GM12874 (cell line): ENCODE data around the gene SLC19A1.

Experiments
- TF ChIP-seq, protein P1 (sequence below): IDR thresholded peaks from 2 replicates; pipeline ENCODE4 v1.5.1; 2011; ENCODE audit warnings: low read depth, mild to moderate bottlenecking, control low read depth, low read length, moderate library complexity; ENCODE audit not compliant: insufficient read depth

The SLC19A1 gene

DNA sequence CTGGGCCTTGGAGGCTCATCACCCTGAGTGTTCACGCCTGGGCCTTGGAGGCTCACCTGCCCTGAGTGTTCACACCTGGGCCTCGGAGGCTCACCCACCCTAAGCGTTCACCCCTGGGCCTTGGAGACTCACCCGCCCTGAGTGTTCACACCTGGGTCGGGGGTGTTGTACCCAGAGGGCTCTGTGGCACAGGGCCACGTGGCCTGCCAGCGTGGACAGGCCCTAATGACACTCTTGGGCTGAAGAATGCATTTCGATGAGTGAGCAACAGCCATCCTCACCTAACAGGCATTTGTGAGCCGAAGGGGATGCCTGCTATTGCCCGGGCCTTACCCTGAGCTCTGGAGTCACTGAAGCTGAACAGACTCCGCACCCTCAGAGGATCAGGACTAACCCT lies 17.5 kb downstream of the SLC19A1 start:
- TF ChIP-seq, protein P1, sequence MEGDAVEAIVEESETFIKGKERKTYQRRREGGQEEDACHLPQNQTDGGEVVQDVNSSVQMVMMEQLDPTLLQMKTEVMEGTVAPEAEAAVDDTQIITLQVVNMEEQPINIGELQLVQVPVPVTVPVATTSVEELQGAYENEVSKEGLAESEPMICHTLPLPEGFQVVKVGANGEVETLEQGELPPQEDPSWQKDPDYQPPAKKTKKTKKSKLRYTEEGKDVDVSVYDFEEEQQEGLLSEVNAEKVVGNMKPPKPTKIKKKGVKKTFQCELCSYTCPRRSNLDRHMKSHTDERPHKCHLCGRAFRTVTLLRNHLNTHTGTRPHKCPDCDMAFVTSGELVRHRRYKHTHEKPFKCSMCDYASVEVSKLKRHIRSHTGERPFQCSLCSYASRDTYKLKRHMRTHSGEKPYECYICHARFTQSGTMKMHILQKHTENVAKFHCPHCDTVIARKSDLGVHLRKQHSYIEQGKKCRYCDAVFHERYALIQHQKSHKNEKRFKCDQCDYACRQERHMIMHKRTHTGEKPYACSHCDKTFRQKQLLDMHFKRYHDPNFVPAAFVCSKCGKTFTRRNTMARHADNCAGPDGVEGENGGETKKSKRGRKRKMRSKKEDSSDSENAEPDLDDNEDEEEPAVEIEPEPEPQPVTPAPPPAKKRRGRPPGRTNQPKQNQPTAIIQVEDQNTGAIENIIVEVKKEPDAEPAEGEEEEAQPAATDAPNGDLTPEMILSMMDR, result no peak

- TF ChIP-seq, protein P1, result no peak
Measured at GRCh38 chr21:45523411-45524101, 18.7 kb downstream of the SLC19A1 start.

DNA sequence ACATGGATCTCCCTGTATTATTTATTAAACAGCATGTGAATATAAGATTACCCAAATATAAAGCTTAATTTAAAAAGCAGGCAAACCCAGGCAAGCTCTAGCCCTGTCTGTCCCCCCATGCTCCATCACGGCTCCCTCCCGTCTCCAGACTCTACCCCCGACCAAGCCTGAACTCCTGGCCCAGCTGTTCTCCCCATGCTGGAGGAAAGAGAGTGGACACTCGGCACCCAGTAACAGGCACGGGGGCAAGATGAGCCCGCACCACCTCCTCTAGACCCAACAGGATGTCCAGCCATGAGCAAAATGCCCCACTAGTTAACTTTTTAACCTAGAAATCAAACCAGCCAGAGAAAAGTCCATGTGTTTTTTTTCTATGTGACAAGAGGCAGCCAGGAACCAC lies 19.3 kb downstream of the SLC19A1 start:
- TF ChIP-seq, protein P1, result no peak

GRCh38 chr21:45522381-45522780 lies 19.9 kb downstream of the SLC19A1 start:
- TF ChIP-seq, protein P1, result no peak

GRCh38 chr21:45521241-45521640 lies 21.0 kb downstream of the SLC19A1 start:
- TF ChIP-seq, protein P1, result no peak

GRCh38 chr21:45519182-45519581 lies 23.1 kb downstream of the SLC19A1 start:
- TF ChIP-seq, protein P1, result no peak

DNA sequence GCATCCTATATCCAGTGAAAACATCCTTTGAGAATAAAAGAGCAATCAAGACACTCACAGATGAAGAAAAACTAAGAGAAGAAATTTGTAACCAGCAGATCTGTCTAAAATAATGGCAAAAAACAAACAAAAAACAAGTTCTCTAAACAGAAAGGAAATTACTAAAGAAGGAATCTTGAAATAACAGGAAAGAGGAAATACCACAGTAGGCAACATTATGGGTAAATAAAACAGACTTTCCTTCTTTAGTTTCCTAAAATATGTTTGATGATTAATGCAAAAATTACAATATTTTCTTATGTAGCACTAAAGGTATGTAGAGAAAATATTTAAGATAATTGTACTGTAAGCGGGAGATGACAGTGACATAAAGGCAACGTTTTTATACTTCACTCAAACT lies 23.5 kb downstream of the SLC19A1 start:
- TF ChIP-seq, protein P1, result no peak
